ENCODE results near the gene ETFA.
"Not testable (repeated sequence)": the region's sequence is repeated elsewhere in the genome, so short reads cannot be mapped to it uniquely, and the experiment has no call there.

The ETFA gene

DNA sequence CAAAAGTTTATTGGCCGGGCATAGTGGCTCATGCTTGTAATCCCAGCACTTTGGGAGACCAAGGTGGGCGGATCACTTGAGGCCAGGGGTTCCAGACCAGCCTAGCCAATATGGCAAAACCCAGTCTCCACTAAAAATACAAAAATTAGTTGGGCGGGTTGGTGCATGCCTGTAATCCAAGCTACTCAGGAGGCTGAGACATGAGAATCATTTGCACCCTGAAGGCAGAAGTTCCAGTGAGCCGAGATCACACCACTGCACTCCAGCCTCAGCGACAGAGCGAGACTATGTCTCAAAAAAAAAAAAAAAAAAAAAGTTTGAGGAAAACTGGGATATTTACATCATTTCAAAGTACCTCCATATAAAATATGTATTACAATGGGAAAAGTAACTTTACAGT lies 40.4 kb downstream of the ETFA start:
- no peak for DNase-seq

DNA sequence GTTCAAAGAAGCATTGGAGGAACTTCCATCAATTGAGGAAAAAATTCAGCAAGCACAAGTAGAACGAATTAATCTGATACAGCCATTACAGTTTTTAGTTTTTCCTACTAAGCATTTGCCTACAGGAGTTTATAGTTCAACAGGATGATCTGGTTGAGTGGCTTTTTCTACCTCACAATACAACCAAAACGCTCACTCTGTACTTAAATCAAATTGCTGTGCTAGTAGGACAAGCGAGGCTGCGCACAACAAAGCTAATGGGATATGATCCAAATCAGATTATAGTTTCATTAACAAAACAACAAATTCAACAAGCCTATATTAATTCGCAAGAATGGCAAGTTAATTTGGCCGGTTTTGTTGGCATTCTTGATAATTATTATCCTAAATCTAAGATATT lies 44.2 kb downstream of the ETFA start:
- DNase-seq: no peak

DNA sequence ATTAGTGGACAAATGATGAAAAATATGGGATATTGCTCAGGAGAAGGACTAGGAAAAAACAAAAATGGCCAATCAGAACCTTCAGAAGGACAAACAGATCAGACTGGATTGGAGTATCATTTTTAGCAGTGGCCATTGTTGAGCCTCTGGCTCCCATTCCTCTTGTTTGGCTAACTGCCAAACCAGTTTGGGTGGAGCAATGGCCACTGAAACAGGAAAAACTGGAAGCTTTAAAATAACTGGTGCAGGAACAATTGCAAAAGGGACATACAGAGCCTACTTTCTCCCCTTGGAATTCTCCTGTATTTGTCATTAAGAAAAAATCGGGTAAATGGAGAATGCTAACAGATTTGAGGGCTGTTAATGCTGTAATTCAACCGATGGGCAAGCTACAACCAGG lies 45.5 kb downstream of the ETFA start:
- not testable (repeated sequence) for DNase-seq

DNA sequence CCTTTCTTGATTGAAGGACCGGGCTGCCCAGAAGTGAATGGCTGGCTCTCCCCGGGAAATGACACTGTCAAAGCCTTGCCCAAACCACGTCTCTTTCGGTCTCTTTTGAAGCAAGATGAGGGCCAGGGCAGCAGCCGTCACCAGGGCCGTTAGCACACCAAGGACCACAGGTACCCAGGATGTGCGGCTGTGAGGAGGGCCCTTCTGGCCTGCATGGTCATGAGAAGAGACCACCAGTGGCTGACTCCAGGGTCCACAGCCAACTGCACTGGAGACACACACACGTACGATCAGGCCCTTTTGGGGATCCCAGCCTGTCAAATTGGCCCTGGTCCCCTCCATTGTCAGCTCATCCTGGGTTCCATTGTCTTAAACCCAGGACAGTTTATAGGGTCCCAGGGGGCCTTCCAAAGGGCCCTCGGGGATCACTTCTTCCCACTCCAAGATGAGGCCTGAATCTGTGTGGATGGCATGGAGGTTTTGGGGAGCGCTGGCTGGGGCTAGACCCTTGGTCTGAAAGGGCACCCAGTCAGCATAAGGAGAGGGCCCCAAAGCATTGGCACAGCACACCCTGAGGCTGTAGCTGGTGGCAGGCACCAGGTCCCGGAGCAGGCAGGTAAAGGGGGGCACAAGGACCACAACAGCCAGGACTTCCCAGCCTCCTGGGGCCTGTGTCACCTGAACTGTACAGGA lies 50.9 kb downstream of the ETFA start:
- DNase-seq: no peak

DNA sequence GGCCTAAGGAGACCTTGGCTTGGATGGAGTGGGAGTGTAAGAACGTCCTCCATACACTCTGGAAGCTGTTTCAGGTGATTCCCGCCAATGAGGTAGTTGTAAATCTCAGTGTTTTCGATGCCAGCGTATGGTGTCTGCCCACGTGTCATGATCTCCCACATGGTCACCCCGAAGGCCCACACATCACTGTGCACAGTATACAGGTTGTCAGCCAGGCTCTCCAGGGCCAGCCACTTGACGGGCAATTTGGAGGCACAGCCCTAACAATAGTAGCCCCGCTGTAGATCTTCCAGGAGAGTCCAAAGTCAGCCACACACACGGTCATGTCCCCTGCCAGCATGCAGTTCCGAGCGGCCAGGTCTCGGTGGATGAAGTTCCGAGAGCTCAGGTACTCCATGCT lies 51.9 kb downstream of the ETFA start:
- no peak for DNase-seq

DNA sequence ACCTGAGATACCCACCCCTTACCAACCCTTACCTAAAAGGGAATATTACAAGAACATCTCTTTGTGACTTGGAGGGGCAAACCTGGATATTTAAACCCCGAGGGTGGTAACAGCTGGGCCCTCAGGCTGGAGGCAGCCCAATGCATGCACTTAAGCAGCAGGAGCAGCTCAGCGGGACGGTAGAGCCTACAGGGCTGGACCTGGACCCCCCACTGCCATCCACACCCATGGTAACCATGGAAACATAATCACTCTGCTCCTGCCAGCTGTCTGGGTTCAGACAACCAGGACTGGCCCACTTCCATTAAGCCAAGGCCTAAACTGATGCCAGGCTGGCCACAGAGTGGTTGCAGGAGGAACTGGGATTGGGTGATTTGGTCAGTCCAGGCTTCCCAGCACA lies 52.8 kb downstream of the ETFA start:
- no peak for DNase-seq

DNA sequence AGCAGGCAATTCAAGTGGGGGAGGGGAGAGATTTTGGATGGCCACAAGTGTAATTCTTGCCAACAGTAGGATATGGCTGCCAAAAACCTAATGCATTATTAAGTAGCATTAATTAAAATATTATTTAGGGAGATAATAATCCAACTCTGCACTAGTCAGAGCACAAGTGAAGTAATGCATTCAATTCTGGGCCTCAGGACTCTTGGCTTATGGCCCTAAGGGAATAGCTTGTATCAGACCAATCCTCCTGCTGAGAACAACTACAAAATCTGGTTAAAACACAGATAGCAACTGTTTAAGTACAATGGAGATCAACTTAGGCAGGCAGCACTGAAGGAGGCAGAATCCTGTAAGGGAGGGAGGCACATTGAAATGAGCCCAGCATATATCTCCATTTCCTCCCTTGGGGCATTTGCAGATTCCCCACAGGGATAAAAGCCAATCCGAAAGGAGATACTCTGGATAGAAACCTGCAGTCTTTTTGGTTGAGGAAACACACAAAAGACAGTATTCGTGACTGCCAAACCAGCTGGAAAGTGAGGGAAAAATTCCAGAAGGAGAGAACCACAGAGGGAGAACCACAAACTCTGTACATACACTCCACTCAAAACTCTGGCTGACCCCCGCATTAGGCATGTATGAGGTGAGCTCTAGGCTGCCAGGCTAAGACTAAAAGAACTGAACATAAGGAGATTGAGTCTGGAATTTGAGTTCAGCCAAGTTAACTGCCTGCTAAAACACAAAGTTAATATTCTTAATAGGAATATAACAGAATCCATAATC lies 57.4 kb downstream of the ETFA start:
- DNase-seq: no peak

DNA sequence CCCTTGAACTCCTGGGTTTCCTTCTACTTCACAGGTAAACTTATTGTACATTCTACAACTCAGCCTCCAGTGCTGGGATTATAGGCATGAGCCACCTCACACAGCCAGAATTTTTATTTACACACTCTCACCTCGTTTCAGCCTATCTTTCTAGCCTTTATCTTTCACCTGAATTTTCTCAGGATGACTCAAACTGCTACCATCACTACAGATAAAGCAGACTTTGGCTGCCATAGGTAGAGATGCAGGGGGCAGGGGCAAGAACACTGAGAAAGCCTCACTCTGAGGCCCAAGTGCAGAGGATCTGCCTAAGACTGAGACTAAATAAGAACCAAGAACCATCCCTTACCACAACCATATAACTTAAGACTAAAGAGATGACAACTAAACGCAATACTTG lies 59.0 kb downstream of the ETFA start:
- DNase-seq: no peak

DNA sequence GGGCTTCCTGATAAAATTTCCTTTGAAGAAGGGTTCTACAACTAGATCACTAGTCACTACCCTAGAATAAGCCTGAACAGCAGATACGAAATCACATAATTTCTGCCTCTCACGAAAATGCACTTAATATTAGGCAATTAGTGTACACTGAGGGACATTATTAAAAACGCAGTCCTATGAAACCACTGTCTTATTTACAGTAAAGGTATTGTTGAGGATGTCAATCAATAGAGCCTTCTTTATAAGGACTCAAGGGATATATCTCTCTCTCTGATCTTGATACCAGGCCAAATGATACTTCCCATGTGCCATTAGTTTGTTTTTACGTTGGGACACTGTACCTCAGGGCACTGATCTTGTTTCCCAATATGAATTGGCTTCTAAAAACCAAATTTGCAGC lies 59.6 kb downstream of the ETFA start:
- no peak for DNase-seq

DNA sequence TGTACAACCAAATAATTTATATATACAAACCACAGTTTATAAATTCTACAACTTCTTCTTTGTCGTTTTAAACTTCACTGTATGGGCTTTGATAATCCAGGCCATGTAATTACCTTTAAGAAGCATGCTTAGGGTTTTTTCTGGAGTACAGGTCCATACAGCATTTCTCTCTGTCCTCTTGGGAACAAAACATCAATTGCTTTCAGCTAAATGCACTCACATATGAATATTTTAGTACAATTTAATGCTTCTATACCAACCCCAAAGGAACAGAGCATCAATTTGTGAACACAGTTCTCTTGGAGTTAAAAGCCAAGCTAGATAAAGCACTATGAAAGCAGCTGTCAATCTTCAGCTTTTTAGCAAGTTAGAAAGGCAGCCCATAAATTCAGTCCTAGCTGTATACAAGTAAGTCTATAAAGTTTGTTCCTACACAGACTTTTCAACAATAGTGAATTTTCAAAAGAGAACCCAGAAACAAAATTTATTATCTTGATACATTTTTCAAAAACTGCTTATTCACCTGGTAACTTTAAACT lies 66.1 kb downstream of the ETFA start:
- no peak for DNase-seq

DNA sequence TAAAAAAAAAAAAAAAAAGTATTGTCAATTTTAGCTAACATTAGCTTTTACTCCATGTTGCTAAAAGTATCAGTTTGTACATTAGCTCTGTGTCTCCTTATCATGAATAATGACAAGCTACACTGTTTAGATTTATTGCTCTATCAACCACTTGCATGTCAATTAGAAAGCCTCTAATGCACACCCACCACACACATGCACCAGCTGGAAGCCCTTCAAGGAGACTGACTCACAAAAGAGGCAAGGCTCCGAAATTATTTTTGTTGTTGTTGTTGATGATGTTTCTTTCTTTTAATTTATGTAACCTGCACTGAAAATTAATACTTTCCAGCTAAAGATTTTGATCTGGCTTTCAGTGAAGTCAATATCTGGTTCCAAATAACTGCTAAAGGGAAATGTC lies 71.5 kb downstream of the ETFA start:
- DNase-seq: no peak

DNA sequence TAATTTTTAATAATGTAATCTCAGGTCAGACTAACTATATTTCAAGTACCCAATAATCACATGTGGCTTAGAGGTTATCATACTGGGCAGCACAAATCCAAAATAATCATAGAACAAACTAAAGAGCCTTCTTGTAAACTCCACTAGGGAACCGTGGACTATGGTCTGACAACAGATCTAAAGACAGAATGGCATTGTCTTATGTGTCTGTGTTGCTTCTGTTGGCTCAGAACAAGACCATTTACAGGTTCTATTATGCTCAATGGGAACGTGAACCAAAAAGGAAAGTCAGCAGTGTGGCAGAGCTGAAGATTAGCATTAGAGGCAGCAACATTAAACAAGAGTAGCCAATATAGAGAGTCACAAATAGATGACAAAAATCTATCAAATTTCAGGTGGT lies 74.9 kb downstream of the ETFA start:
- DNase-seq: no peak

DNA sequence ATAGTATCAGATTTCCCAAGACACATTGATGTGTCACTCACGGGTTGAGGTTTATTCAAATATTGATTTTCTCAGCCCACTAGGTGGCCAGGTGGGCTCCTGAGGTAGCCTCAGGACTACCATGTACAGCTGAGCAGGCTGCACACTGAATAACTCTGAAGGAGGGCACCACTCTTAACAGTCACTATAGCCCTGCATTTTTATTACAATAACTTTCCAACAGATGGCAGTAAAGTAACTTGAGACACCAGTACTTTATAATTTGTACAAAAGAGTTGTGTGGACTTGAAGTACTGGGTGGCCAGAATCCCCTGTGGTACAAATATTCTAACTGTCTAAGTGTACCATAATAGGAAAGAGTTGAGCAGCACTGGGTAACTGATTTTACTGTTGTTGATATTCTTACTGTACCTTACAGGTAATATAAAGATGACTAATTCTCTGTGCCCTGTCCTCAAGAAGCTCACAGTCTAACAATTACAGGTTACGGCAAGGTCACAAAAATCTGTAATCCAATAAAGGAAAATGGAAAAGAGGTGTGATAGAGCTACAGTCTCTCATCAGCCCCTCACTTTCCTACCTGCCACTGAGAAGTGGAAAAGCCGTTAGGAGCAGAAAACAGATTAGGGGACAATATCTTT lies 76.0 kb downstream of the ETFA start:
- peak; percentile 30 to 63 for DNase-seq

DNA sequence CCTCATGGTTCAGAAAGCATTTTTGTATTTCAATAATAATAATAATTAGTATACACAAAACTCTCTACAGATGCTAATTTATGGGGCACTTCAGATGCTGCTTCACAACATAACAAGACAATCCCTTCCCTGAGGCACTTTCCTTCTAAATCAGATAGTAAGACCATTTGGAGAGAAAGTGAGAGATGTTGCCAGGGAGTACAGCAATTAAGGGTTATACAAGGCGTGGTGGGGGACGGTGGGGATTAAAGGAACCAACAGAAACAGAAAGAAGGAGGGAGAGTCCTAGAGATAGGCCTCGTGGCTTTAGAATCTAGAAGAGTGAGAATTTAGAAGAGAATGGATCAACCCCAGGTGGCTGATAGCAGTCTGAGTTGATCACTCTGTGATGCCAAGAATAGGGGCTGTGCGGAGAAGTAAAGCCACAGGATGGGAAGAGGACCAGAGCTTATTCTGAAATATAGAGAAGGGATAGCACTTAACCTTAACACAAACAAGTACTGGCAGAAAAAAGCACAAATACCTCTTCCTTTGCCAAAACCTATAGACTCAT lies 76.9 kb downstream of the ETFA start:
- no peak for DNase-seq

DNA sequence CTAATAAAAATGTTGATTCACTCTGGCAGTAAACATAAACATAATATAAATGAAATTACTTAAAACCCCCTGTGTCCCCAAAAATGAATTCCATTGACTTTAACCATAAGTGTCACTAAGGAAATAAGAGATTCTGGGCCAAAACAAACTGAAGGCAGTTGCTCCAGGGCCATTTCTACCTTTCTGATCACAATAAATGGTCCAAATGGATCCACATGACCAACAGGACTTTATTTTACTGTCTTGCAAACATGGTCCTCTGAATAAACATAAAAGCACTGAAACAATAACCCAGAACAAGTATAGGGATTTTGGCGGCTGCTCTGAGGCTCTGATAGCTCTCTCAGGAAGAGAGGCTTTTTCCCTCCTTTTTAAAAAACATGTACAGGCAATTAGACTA lies 77.3 kb downstream of the ETFA start:
- no peak for DNase-seq

DNA sequence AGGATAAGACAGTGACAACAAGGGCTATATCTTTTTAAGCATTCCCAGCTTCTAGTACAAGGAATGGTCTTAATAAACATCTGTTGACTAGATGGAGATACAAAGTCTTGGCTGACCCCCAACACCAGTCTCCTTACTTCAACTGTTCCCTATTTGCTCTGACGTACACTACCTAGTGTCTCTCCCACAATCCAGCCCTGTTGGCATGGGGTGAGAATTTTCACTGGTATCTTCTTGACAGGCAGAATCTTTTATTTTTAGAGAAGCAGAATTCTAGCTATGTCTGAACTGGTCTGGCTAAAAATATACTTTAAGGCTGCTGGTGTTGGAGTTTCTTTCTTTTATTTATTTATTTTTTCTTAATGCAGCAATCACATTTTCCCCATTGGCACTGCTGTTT lies 82.0 kb downstream of the ETFA start:
- DNase-seq: no peak

DNA sequence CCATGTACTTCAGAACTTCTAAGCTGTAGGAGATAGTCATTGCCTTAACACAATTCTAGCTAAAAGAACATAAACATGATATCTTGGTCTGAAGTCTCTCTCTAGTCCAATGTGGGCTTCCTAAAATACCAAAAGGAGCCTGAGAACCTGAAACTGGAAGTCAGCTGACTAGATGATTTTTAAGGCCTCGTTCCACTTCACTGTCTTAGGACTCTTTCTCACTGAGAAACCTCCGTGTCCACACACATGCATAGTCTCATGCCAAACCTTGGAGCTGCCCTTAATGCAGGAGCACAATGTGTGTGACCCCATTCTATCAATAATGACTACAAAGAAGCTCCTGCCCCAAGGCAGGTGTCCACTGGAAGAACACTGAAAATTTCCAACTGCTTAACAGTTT lies 87.7 kb downstream of the ETFA start:
- no peak for DNase-seq

DNA sequence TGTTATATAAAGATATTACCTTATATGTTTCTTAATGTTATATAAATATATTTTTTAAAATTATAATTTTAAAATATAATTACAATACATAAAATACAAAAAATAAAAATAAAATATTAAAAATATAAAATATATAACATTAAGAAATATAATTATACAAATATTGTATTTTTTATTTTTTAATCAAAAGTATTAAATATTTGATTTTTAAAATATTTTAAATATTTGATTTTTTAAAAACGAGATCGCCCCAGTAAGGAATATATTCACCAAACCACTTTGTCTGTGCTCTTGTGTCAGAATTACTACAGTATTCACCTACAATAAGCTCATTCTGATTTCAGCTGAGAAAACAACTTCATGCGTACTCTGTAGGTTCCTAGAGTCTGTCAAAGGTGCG lies 89.1 kb downstream of the ETFA start:
- no peak for DNase-seq

DNA sequence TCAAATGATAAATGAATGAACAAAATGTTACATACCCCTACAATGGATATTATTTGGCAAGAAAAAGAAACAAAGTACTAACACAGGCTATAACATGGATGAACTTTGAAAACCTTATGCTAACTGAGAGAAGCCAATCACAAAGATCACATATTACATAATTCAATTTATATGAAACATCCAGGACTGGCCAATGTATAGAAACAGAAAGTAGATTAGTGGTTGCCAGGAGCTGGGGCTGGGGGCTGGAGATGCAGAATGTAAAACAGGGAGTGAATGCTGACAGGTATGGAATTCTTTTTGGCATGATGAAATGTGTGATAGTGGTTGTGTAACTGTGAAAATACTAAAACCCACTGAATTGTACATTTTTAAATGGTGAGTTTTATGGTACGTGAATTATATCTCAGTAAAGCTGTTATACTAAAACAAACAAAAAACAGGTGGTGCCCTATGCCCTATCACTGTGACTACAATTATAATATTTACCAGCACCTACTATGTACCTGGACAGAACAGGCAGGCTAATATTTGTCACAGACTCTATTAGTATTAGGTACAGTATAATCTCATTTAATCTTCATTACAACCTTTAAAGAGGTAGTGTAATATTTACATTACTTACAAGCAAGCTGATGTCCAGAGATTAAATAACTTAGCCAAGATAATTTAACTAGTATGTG lies 90.0 kb downstream of the ETFA start:
- DNase-seq: no peak

DNA sequence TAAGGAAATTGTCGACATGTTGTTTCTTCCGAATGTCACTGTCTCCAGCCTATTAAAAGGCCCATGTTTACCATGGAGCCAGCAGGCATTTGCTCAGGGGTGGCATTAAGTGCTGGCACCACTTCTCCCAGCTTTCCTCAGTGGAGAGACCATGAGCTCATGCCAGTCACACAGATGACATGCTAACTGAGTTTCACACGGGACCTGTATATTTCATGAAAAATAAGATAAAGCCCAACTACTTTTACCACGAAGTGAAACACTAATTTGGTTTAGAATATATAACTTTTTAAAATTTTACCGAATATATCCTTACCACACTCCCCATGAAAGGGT lies 93.4 kb downstream of the ETFA start:
- no peak for DNase-seq

DNA sequence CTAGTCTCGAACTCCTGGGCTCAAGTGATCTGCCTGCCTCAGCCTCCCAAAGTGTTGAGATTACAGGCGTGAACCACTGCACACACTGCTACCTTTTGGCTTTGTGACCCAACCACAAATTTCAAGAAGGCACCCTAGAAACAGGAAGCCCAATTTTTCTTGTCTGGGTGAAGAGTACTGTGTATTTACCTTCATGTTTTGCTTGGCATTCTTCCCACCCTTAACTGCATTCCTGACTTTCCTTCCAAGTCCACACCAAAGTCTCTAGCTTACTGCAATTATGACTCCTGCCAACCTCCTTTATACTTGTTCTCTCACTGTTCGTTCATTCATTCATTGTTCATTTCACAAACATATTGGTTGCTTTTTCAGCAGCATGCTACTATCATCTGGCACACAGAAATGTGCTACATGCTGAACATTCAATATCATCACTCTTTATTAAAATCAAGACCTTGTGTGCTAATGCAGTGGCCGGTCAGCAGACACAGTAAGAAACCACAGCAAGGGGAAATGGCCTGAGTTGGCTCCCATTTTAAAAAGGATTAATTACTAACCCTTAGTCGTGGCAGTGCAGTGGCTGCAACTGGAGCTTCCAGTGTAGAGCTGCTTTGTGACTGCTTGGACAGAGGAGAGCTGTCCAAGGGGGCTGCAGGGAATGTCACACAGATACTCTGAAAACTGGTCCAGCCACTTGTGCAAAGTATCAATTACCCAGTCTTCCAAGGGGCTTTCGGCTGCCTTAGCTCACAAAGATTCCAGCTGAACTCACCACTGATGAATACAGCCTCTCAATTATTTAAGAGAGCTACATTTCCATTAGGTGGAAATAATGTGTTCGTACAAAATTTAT lies 94.0 kb downstream of the ETFA start:
- DNase-seq: no peak

DNA sequence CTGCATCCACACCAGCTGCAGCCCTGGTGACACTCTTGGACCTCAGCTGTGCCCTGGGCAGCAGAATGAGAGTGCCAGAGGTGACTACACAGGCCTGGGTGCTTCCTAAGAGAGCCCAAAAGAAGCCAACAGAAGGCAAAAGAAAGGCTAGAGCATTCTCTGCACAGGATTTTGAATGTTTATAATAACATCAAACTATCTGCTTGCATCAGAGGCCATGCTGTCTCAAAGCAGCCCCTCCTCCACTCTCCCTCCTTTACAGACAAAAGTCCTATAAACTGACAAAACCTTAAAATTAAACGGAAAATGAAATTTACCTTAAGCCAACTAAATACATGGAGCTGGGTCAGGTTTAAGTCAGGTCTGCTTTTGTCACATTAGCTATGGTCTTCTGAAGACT lies 95.6 kb downstream of the ETFA start:
- no peak for DNase-seq

Measured in NCI-H526 (cell line).